ENCODE results near the gene CDRT15L2.
"Not testable (repeated sequence)": the region's sequence is repeated elsewhere in the genome, so short reads cannot be mapped to it uniquely, and the experiment has no call there.

CDRT15L2 gene

DNA sequence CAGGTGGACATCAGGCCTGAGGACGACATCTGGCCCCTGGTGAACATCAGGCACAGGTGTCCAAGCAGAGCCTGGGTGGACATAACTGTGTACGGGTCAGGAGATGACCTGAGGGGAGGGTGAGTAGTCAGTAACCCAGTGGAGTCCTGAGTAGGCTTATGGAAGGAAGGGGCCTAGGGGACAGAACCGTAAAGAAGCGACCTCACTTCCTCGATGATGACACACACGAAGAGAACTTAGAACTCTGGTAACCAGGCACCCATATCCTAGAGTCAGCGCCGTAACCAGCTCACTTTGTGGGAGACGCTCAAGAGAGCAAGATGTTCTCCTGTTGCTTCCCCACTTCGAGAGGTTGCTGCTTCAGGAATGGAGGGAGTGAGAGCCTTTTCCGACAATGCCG lies at the start of gene CDRT15L2:
TSS of gene CDRT15L2 (plus strand) at position 301 of the 400 bp plus-strand sequence. CDS start at position 321, 20 bp downstream.
- in situ Hi-C loops (cut with HindIII; ENCODE audit: low sequenced_read_pairs); H3K4me3 ChIP-seq (ENCODE audit: low read depth, low read length); DNase-seq (ENCODE audit: low read depth): not testable (repeated sequence)

DNA sequence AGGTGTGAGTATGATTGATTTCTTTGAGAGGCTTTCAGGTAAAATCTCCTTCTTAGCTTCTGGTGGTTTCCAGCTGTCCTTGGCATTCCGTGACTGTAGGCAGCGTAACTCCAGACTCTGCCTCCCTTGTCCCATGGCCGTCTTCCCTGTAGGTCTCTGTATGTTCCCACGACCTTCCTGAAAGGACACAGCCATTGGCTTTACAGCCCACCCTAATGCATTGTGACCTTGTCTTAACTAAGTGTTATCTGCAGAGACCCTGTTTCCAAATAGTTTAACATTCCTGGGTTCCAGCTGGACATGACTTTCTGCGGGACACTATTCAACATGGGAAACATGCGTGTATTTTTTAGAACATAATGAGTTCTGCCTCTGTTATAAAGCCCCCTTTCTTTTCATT lies 49.4 kb upstream of the CDRT15L2 start:
- DNase-seq (ENCODE audit: low read depth); in situ Hi-C loops (cut with HindIII; ENCODE audit: low sequenced_read_pairs); H3K4me3 ChIP-seq (ENCODE audit: low read depth, low read length): not testable (repeated sequence)

DNA sequence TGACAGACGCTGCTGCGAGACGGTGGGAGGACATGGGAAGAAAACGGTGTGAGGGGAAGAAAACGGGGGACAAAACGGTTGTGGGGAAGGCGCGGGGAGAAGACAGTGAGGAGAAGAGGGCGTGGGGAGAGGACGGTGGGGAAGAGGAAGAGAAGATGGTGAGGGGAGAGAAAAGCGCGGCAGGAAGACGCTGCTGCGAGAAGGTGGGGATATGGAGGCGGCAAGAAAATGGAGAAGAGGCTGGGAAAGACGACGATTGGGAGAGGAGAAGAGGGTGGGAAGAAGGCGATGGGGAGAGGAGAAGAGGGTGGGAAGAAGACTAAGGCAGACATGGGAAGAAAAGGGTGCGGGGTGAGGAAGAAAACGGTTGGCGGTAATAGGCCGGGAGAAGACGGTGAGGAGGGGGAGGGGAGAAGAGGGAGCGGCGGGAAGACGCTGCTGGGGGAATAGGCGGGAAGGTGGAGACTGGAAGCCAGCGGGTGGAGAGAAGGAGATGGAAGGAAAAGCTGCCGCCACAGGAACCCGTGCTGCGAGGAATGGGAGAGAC lies 46.9 kb upstream of the CDRT15L2 start:
- in situ Hi-C loops (cut with HindIII; ENCODE audit: low sequenced_read_pairs); DNase-seq (ENCODE audit: low read depth): not testable (repeated sequence)
- peak overlapping the region; percentile 34 for H3K4me3 ChIP-seq (ENCODE audit: low read depth, low read length)

GRCh38 chr17:20533206-20533605 lies 46.3 kb upstream of the CDRT15L2 start:
- peak overlapping the region; percentile 48 for H3K4me3 ChIP-seq (ENCODE audit: low read depth, low read length)
- in situ Hi-C loops (cut with HindIII; ENCODE audit: low sequenced_read_pairs); DNase-seq (ENCODE audit: low read depth): not testable (repeated sequence)

GRCh38 chr17:20534711-20535550 lies 44.6 kb upstream of the CDRT15L2 start:
- in situ Hi-C loops (cut with HindIII; ENCODE audit: low sequenced_read_pairs); DNase-seq (ENCODE audit: low read depth): not testable (repeated sequence)

GRCh38 chr17:20540414-20540813 lies 39.1 kb upstream of the CDRT15L2 start:
- in situ Hi-C loops (cut with HindIII; ENCODE audit: low sequenced_read_pairs); DNase-seq (ENCODE audit: low read depth): not testable (repeated sequence)

More at GRCh38 chr17:20534711-20535550, 44.6 kb upstream of the CDRT15L2 start:
- H3K4me3 ChIP-seq (ENCODE audit: low read depth, low read length), result not testable (repeated sequence)

GRCh38 chr17:20540865-20541264 lies 38.7 kb upstream of the CDRT15L2 start:
- in situ Hi-C loops (cut with HindIII; ENCODE audit: low sequenced_read_pairs); H3K4me3 ChIP-seq (ENCODE audit: low read depth, low read length); DNase-seq (ENCODE audit: low read depth): not testable (repeated sequence)

More at GRCh38 chr17:20540414-20540813, 39.1 kb upstream of the CDRT15L2 start:
- H3K4me3 ChIP-seq (ENCODE audit: low read depth, low read length), result not testable (repeated sequence)

DNA sequence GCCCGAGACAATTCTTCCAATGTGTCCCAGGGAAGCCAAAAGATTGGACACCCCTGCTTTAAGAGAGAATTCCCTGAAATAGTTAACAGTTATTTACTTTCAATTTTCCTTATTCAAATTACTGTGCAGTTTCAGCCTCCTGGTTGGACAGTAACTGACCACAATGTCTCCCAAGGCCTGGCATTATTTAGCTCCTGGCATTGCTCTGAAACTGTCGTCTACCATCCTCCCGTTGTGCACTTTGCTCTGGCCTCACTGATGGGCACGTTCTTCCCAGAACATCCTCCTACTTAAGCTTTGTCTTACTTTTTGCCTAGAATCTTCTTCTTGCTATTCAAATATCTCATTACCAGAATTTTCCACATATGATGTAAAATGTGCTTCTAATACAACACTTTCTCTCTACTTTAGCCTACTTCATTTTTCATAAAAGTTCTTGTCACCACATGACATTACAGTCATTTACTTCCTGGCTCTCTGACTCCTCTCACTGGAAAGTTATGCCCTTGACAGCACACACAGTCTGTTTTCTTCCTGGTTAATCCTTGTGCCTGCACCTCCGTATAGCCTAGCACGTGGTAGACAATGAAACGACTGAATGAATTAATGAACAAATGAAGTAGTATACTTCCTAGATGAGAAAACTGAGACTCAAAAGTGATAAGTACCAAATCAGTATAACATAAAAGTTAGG lies 37.5 kb upstream of the CDRT15L2 start:
- DNase-seq (ENCODE audit: low read depth); H3K4me3 ChIP-seq (ENCODE audit: low read depth, low read length); in situ Hi-C loops (cut with HindIII; ENCODE audit: low sequenced_read_pairs): not testable (repeated sequence)

DNA sequence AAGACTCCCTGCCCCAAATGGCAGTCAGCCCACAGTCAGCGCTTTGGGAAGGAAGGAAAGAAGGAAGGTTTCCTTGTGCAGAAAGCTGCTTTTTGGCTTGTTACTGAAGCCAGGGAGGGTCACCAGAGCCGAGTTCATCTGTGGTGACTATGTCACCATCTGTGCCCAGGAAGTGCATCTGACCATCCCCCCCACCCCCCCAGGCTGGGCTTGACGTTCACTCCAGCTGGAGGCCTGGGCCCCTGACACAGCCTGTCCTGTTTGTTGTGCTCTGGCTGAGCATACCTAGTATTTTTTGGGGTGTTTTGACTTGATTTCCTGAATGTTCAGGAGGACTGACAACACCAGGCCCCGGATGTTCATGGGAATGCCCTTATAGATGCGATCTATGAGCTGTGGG lies 31.6 kb upstream of the CDRT15L2 start:
- in situ Hi-C loops (cut with HindIII; ENCODE audit: low sequenced_read_pairs); DNase-seq (ENCODE audit: low read depth); H3K4me3 ChIP-seq (ENCODE audit: low read depth, low read length): not testable (repeated sequence)

- DNase-seq (ENCODE audit: low read depth); in situ Hi-C loops (cut with HindIII; ENCODE audit: low sequenced_read_pairs); H3K4me3 ChIP-seq (ENCODE audit: low read depth, low read length): not testable (repeated sequence)
Observed at GRCh38 chr17:20552920-20553319, 26.6 kb upstream of the CDRT15L2 start.

DNA sequence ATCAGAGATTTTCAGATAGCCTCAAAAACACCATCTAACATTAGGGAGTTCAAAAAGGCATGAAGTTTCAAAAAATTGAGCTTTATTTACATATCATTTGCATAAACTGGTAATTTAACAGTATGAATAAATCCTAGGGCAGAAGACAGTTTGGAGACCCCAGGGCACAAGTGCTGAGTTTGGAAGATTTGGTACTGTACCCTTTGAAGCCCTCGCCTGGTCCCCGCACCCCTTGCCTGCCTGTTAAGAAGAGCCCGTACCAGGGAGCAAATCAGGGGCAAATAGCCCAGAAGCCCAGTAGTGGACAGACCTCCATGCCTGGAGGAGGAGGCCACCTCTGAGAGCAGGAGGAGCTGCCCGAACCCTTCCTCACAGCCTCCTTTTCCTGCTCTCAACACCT lies 24.8 kb upstream of the CDRT15L2 start:
- DNase-seq (ENCODE audit: low read depth); in situ Hi-C loops (cut with HindIII; ENCODE audit: low sequenced_read_pairs); H3K4me3 ChIP-seq (ENCODE audit: low read depth, low read length): not testable (repeated sequence)

- H3K4me3 ChIP-seq (ENCODE audit: low read depth, low read length); DNase-seq (ENCODE audit: low read depth); in situ Hi-C loops (cut with HindIII; ENCODE audit: low sequenced_read_pairs): not testable (repeated sequence)
Observed at GRCh38 chr17:20555135-20556010, 24.2 kb upstream of the CDRT15L2 start.

GRCh38 chr17:20558096-20558495 lies 21.4 kb upstream of the CDRT15L2 start:
- H3K4me3 ChIP-seq (ENCODE audit: low read depth, low read length); DNase-seq (ENCODE audit: low read depth); in situ Hi-C loops (cut with HindIII; ENCODE audit: low sequenced_read_pairs): not testable (repeated sequence)

DNA sequence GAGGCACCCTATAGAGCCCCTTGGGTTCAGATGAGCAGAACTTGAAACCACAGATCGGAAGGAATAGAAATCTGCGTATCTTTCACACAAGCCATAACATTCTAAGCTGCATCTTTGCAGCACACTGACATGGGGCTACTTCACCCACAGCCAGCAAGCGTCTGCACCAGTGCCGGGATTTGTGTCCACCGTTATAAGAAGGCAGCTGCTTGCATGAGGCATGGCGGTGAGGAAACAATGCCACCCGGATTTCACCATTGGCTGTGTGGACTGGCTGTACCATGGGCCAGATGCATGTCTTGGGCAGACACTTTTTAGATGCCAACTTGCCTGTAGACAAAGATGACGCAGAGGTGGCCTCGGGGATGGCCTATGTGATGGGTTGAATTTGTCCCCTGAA lies 20.5 kb upstream of the CDRT15L2 start:
- DNase-seq (ENCODE audit: low read depth); H3K4me3 ChIP-seq (ENCODE audit: low read depth, low read length); in situ Hi-C loops (cut with HindIII; ENCODE audit: low sequenced_read_pairs): not testable (repeated sequence)

All from astrocyte of the cerebellum (primary cell).